SK-N-SH (cell line): ENCODE measurements around the gene CALU. TPM values are rescaled to one million over a fixed set of nuclear protein-coding genes. Genes with fewer than 3 reads are reported as not detected.

Source experiments
- CTCF ChIA-PET: fragments of 300-600, 350-600 bp; formaldehyde crosslinking; extraction: SDS; loops from one replicate; lab custom pipeline; 2021; lab: Yijun Ruan, JAX
- POLR2A ChIA-PET: fragments of 350-600 bp; sonication (Branson Sonifier 250); formaldehyde crosslinking; extraction: SDS; loops from one replicate; lab custom pipeline; 2020; ENCODE audit warnings: antibody characterized with exemption, inconsistent platforms; lab: Yijun Ruan, JAX
- DNase-seq: peaks from one replicate; pipeline ENCODE4 v3.0.0; 2012
- H2AFZ ChIP-seq: fragments of 200-600 bp; sonication (generic); 2 replicates; pipeline ENCODE4 v1.8.1; 2016; ENCODE audit warnings: antibody characterized with exemption, mild to moderate bottlenecking, low read depth
- H3F3A ChIP-seq: fragments of 200-600 bp; sonication (generic); replicated peaks from 2 replicates; pipeline ENCODE3; 2016; ENCODE audit warnings: antibody characterized with exemption, mild to moderate bottlenecking; ENCODE audit not compliant: insufficient read depth
- H3K27ac ChIP-seq, 2 experiments: fragments of 200-500 bp in 1 of 2; fragments of 200-600 bp in 1 of 2; sonication (Bioruptor generic) in 1 of 2; sonication (generic), shearing (Covaris generic) in 1 of 2; 2 replicates each; pipeline versions ENCODE4 v1.5.1 to v1.6.1; 2014 to 2016; ENCODE audit warnings: low read depth in 2 of 2, inconsistent platforms in 1 of 2, low read length in 1 of 2, mild to moderate bottlenecking in 1 of 2, mixed read lengths in 1 of 2
- H3K27me3 ChIP-seq: fragments of 200-600 bp; sonication (generic), shearing (Covaris generic); 2 replicates; pipeline ENCODE4 v1.6.1; 2016; ENCODE audit warnings: mixed run types; ENCODE audit not compliant: insufficient read depth
- H3K36me3 ChIP-seq, 2 experiments: fragments of 200-500 bp in 1 of 2; fragments of 200-600 bp in 1 of 2; sonication (Bioruptor generic) in 1 of 2; sonication (generic) in 1 of 2; replicated peaks in 1 of 2; 2 replicates each; pipeline versions ENCODE3 to v1.5.1; 2014 to 2016; ENCODE audit warnings: low read length in 1 of 2, mild to moderate bottlenecking in 1 of 2; ENCODE audit not compliant: insufficient read depth in 2 of 2, control insufficient read depth in 1 of 2
- H3K4me1 ChIP-seq, 2 experiments: fragments of 200-500 bp in 1 of 2; fragments of 200-600 bp in 1 of 2; sonication (Bioruptor generic) in 1 of 2; sonication (generic), shearing (Covaris generic) in 1 of 2; 2 replicates each; pipeline versions ENCODE4 v1.5.1 to v1.6.1; 2014 to 2016; ENCODE audit warnings: low read depth in 1 of 2, low read length in 1 of 2, mixed run types in 1 of 2; ENCODE audit not compliant: insufficient read depth in 2 of 2, control insufficient read depth in 1 of 2
- H3K4me2 ChIP-seq: fragments of 200-600 bp; sonication (generic), shearing (Covaris generic); 2 replicates; pipeline ENCODE4 v1.6.1; 2017; ENCODE audit warnings: mixed run types
- H3K4me3 ChIP-seq, 2 experiments: fragments of 200-500 bp in 1 of 2; fragments of 200-600 bp in 1 of 2; sonication (Bioruptor generic) in 1 of 2; sonication (generic), shearing (Covaris generic) in 1 of 2; 2 replicates each; pipeline versions ENCODE4 v1.5.1 to v1.8.1; 2014 to 2016; ENCODE audit warnings: low read depth in 2 of 2, inconsistent platforms in 1 of 2, low read length in 1 of 2, mild to moderate bottlenecking in 1 of 2, mixed read lengths in 1 of 2, moderate library complexity in 1 of 2
- H3K79me2 ChIP-seq: fragments of 200-600 bp; sonication (generic); 2 replicates; pipeline ENCODE4 v1.8.1; 2017; ENCODE audit warnings: mild to moderate bottlenecking; ENCODE audit not compliant: insufficient read depth
- H3K9ac ChIP-seq: fragments of 200-600 bp; sonication (generic); 2 replicates; pipeline ENCODE4 v1.6.1; 2017; ENCODE audit warnings: mixed run types
- H3K9me2 ChIP-seq: fragments of 200-600 bp; sonication (generic); 2 replicates; pipeline ENCODE4 v1.6.1; 2017; ENCODE audit warnings: mixed run types
- H3K9me3 ChIP-seq: fragments of 200-600 bp; sonication (generic); 2 replicates; pipeline ENCODE4 v1.6.1; 2017; ENCODE audit warnings: mixed run types, mild to moderate bottlenecking, moderate library complexity
- H4K20me1 ChIP-seq: fragments of 200-600 bp; sonication (generic); 2 replicates; pipeline ENCODE4 v1.6.1; 2017; ENCODE audit warnings: mild to moderate bottlenecking, mixed run types; ENCODE audit not compliant: insufficient read depth
- ELF1 ChIP-seq: IDR thresholded peaks from 2 replicates; pipeline ENCODE4 v1.4.0; 2012
- EP300 ChIP-seq, 2 experiments: IDR thresholded peaks; 2 replicates each; pipeline versions ENCODE4 v1.4.0 to v1.6.1; 2012; ENCODE audit warnings: borderline replicate concordance in 1 of 2, low read depth in 1 of 2, low read length in 1 of 2
- EZH2phosphoT487 ChIP-seq: fragments of 200-600 bp; sonication (generic); IDR thresholded peaks from 2 replicates; pipeline ENCODE4 v1.6.1; 2017; ENCODE audit warnings: low read depth, mixed run types, mild to moderate bottlenecking, antibody characterized with exemption, moderate library complexity, borderline replicate concordance
- FOXM1 ChIP-seq: IDR thresholded peaks from 2 replicates; pipeline ENCODE4 v1.4.0; 2012; ENCODE audit warnings: low read depth, mild to moderate bottlenecking
- GABPA ChIP-seq: IDR thresholded peaks from 2 replicates; pipeline ENCODE4 v1.4.0; 2012; ENCODE audit warnings: low read depth, mild to moderate bottlenecking
- JUND ChIP-seq: IDR thresholded peaks from 2 replicates; pipeline ENCODE4 v1.4.0; 2012
- NFIC ChIP-seq: IDR thresholded peaks from 2 replicates; pipeline ENCODE4 v1.4.0; 2012; ENCODE audit warnings: borderline replicate concordance
- NRF1 ChIP-seq: IDR thresholded peaks from 2 replicates; pipeline ENCODE4 v1.6.1; 2012; ENCODE audit warnings: low read depth, mild to moderate bottlenecking, low read length
- POLR2AphosphoS5 ChIP-seq: IDR thresholded peaks from 2 replicates; pipeline ENCODE4 v1.6.1; 2012; ENCODE audit warnings: low read depth, low read length
- RCOR1 ChIP-seq: fragments of 150-350 bp; IDR thresholded peaks from 2 replicates; pipeline ENCODE4 v1.6.1; 2017; ENCODE audit warnings: antibody characterized with exemption, low read length
- RXRA ChIP-seq: IDR thresholded peaks from 2 replicates; pipeline ENCODE4 v1.4.0; 2012; ENCODE audit warnings: low read depth, mild to moderate bottlenecking, borderline replicate concordance
- TAF1 ChIP-seq: IDR thresholded peaks from 2 replicates; pipeline ENCODE4 v1.6.1; 2012; ENCODE audit warnings: low read depth, mild to moderate bottlenecking, low read length, moderate library complexity, borderline replicate concordance
- YY1 ChIP-seq: IDR thresholded peaks from 2 replicates; pipeline ENCODE4 v1.4.0; 2012; ENCODE audit warnings: low read depth, mild to moderate bottlenecking
- WGBS: methylation state at CpG from one replicate; pipeline ENCODE4 v1.1.6; 2017; ENCODE audit warnings: low lambda C conversion rate; 5-methylcytosine and 5-hydroxymethylcytosine counted together
- polyA plus RNA-seq, 3 experiments: library from polyadenylated mRNA; depleted of rRNA; stranded (reverse); fragments of >200 nt; gene quantifications; 2 replicates each; pipeline ENCODE4 v1.2.3, GENCODE V29; 2012
- TF ChIP-seq, protein P1 (sequence below): fragments of 150-350 bp; IDR thresholded peaks from 2 replicates; pipeline ENCODE4 v1.6.1; 2016; ENCODE audit warnings: mild to moderate bottlenecking, low read depth, low read length
- TF ChIP-seq, protein P2 (sequence below): IDR thresholded peaks from 2 replicates; pipeline ENCODE4 v1.4.0; 2012; ENCODE audit warnings: low read depth
- TF ChIP-seq, protein P3 (sequence below): fragments of 200-600 bp; sonication (generic); IDR thresholded peaks from 2 replicates; pipeline ENCODE4 v1.6.1; 2017; ENCODE audit warnings: antibody characterized with exemption, mild to moderate bottlenecking, moderate library complexity

The CALU gene
- polyA plus RNA-seq, 1 of the 3 experiments (the other 2 are of a cell fraction): 195 TPM

DNA sequence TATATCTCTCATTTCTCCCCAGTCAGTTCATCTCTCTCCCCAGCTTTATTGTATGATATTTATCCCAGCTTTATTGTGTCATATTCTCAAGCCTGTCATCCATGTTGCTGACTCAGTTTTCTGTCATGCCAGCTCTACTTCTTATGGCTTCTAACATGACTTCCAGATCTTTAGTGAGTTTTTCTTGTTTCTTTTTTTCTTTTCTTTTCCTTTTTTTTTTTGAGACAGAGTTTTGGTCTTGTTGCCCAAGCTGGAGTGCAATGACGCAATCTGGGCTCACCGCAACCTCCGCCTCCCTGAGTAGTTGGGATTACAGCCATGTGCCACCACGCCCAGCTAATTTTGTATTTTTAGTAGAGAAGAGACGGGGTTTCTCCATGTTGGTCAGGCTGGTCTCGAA is 28.7 kb upstream of the CALU start (continued):
- TF ChIP-seq RCOR1: no peak
- TF ChIP-seq, protein P1, sequence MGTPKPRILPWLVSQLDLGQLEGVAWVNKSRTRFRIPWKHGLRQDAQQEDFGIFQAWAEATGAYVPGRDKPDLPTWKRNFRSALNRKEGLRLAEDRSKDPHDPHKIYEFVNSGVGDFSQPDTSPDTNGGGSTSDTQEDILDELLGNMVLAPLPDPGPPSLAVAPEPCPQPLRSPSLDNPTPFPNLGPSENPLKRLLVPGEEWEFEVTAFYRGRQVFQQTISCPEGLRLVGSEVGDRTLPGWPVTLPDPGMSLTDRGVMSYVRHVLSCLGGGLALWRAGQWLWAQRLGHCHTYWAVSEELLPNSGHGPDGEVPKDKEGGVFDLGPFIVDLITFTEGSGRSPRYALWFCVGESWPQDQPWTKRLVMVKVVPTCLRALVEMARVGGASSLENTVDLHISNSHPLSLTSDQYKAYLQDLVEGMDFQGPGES: no peak
- TF ChIP-seq, protein P2, sequence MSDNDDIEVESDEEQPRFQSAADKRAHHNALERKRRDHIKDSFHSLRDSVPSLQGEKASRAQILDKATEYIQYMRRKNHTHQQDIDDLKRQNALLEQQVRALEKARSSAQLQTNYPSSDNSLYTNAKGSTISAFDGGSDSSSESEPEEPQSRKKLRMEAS: no peak

DNA sequence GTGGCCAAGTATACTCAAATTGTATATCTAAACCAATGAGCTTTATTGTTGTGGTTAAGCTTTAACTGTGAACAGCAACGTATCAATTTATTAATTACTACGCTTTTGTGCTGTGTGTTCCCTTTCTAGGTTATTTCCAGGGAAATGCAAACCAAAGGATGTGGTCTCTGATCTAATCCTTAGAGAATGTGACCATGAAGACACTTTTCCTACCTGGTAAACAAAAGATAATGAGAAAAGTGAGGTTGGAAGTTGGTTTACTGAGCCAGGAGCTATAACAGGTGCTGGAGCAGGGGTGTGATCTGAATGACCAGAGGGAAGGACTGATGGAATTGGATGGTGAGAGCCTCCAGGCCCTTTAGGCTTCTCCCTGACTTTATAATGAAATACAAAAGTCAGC is 25.4 kb upstream of the CALU start:
- H3K79me2 ChIP-seq: no peaks in the 10 kb centered on the region
- 89% methylated on average over 2 of the region's 2 CpGs for WGBS
- no peaks in the 10 kb centered on the region for H3K4me1 ChIP-seq
- H3K4me2 ChIP-seq: no peak overlapping the region
- no peaks in the 10 kb centered on the region for H3K9me2 ChIP-seq
- H3K9ac ChIP-seq: no peak overlapping the region
- H4K20me1 ChIP-seq: no peaks in the 10 kb centered on the region
- no peak overlapping the region for H2AFZ ChIP-seq
- peaks cover 5% of the 10 kb centered on the region; the same call in 1 of the 2 replicates for H3K27me3 ChIP-seq
- no peaks in the 10 kb centered on the region for H3F3A ChIP-seq
- ChIA-PET CTCF (interaction anchor here (0.6 to 2.3 kb wide), 2 partner anchors 16 to 106 kb away, joined by 3 to 7 read pairs; no protein-coding TSS in a partner anchor), POLR2A (no interaction called here)
- no peaks in the 10 kb centered on the region for H3K9me3 ChIP-seq
- TF ChIP-seq RCOR1 (no peak), GABPA (no peak), ELF1 (no peak), YY1 (no peak), NRF1 (no peak), POLR2AphosphoS5 (no peak), JUND (no peak), TAF1 (no peak), NFIC (no peak), RXRA (no peak), EP300 (IDR thresholded peaks at IDR 0.05; ENCODE audit: borderline replicate concordance in 1 of 2, low read depth in 1 of 2, low read length in 1 of 2) (no peak), FOXM1 (no peak), EZH2phosphoT487 (no peak)
- TF ChIP-seq, protein P3, sequence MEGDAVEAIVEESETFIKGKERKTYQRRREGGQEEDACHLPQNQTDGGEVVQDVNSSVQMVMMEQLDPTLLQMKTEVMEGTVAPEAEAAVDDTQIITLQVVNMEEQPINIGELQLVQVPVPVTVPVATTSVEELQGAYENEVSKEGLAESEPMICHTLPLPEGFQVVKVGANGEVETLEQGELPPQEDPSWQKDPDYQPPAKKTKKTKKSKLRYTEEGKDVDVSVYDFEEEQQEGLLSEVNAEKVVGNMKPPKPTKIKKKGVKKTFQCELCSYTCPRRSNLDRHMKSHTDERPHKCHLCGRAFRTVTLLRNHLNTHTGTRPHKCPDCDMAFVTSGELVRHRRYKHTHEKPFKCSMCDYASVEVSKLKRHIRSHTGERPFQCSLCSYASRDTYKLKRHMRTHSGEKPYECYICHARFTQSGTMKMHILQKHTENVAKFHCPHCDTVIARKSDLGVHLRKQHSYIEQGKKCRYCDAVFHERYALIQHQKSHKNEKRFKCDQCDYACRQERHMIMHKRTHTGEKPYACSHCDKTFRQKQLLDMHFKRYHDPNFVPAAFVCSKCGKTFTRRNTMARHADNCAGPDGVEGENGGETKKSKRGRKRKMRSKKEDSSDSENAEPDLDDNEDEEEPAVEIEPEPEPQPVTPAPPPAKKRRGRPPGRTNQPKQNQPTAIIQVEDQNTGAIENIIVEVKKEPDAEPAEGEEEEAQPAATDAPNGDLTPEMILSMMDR: no peak
- no peaks in the 10 kb centered on the region for H3K36me3 ChIP-seq
- DNase-seq: no peak
- H3K27ac ChIP-seq: no peak overlapping the region
- H3K4me3 ChIP-seq: no peak overlapping the region
